NCI-H2196 (cell line): ENCODE results near the gene CCDC154.
"Not testable (repeated sequence)": the region's sequence is repeated elsewhere in the genome, so short reads cannot be mapped to it uniquely, and the experiment has no call there.

Experiments used
- DNase-seq: peaks from one replicate; lab custom pipeline; 2025; ENCODE audit not compliant: unreplicated experiment; lab: John Stamatoyannopoulos, UW

Gene CCDC154, protein sequence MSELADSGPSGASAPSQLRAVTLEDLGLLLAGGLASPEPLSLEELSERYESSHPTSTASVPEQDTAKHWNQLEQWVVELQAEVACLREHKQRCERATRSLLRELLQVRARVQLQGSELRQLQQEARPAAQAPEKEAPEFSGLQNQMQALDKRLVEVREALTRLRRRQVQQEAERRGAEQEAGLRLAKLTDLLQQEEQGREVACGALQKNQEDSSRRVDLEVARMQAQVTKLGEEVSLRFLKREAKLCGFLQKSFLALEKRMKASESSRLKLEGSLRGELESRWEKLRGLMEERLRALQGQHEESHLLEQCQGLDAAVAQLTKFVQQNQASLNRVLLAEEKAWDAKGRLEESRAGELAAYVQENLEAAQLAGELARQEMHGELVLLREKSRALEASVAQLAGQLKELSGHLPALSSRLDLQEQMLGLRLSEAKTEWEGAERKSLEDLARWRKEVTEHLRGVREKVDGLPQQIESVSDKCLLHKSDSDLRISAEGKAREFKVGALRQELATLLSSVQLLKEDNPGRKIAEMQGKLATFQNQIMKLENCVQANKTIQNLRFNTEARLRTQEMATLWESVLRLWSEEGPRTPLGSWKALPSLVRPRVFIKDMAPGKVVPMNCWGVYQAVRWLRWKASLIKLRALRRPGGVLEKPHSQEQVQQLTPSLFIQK

DNA sequence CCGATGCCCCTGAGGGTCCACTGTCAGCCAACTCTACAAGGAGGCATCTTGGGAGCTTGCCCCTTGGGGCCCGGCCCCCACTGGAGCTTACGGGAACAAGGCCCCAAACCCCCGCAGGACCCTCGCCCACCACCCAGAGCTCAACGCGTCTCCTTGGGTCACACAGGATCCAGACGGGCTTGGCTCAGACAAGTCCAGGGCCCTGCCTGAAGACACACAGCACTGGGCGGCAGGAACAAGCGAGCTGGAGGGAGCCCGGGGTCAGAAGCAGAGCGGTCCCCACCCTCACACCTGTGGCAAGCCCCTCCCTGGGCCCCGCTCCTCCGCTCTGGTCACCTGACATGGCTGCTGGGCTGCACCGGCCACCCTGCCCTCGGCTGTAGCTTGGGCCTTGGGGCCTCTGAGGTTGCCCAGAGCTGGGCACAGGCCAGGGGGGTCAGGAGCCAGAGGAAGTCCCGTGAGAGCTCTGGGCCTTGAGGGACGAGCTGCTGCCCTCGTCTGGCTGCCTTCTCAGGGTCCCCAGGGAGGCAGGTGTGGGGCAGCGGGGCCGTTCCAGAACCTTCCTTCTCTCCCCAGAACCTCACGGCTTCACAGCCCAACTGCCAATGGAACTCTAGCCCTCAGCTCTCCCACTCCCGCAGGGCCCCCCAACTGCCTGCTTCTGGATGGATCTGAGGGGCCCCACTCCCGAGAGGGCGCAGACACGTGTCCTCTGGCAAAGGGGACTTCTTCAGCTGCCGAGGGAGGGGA lies at the start of gene CCDC154:
TSS of gene CCDC154 (minus strand) at position 577 of the 750 bp plus-strand sequence. CDS start at position 343, 234 bp downstream.
- DNase-seq, result no peak

DNA sequence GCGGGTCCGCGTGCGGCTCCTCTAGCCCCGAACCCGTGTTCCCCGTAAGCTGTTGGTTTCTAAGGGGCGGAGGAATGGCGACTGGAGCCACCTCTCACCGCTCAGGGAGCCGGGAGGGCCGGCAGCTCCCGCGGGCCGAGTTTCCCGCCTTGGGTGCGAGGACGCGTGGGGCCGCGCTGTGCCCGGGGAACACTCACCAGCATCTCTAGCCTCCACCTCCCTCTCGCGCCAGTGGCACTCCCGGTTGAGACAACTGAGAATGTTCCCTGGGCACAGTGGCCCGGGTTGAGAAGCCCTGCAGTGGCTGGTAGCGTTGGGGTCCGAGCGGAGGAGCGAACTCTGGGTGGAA lies 49.4 kb upstream of the CCDC154 start:
- peak; percentile 50 for DNase-seq

DNA sequence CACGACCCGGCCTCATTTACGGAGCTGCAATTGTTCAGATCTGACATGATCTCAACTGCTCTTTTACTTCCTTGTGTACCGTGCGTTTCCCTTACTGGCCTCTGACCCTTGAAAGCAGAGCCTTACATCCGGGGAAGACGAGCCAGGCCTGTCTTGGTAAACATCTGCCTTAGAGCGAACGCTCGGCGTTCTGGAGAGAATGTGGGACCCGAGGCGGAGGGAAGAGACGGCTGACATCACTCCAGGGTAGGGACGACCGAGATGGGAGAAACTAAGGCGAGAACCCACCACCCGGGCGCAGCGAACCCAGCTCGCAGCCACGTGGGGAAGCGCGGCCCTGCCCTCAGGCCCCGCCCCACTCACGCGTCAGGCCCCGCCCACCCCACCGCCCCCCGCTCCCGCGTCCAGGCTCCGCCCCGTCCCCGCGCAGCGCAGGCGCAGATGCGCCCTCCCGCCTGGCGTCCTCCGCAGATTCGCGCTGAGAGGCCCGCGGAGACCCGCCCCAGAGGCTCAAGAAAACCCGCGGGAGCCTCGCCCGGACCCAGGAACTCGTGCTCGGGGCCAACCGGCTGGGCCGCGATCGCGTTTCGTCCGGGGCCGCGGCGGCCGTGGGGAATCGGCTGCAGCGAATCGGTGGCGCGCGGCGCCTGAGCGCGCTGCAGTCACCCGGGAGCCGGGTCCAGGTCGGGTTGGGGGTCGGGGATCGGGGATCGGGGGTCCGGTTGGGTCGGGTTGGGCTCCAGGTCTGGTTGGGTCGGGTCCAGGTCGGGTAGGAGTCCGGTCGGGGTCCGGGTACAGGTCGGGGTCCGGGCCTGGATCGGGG lies 48.8 kb upstream of the CCDC154 start, which contains the start of gene TELO2:
TSS of gene TELO2 (plus strand) at position 438 of the 823 bp plus-strand sequence. CDS start 922 bp downstream, outside the sequence.
- DNase-seq, result peak; percentile 92

DNA sequence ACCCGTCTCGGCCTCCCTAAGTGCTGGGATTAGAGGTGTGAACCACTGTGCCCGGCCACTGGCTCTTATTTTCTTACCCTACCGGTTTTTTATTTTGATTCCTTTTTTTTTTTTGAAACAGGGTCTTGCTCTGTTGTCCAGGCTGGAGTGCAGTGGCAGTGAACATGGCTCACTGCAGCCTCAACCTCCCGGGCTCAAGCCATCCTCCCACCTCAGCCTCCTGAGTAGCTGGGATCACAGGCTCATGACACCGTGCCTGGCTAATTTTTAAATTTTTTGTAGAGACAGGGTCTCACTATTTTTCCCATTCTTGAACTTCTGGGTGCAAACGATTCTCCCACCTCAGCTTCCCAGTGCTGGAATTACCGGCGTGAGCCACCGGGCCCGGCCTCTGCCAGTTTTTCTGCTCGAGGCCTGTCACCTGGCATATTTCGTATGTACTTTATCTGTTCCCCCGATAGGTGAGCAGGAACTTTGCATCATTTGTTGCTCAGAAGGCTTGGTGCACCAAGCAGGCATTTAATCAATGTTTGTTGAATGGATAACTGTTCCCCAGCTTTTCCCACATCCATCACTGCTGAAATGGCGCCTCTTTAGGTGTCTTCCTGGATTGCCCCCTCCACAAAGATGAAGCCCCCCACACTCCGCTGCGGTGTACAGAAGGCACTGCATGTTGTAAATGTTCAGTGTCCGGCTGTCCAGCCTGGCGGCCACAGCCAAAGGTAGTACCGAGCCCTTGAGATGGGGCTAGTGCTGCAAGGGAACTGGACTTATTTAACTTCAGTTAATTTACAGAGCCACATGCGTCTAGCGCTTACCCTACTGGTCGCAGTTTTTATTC lies 47.9 kb upstream of the CCDC154 start:
- peak; percentile 42 for DNase-seq

DNA sequence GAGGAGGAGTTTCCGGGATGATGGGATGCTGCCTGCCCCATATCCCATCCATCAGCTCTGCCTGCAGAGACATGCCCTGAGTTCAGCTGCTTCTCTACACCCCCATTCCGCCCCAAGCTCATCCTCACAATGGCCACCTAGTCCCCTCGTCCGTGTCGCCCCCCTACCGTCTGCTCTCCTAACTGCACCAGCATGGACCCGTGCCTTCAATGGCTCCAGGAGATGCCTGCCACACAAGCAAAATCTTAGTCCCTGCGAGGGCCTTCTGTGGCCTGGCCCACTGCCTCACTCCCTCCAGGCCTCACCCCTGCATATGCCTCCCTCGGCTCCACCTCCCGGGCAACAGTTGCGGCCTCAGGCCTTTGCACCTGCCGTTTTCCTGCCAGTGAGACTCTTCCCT lies 47.0 kb upstream of the CCDC154 start:
- DNase-seq, result peak; percentile 53

DNA sequence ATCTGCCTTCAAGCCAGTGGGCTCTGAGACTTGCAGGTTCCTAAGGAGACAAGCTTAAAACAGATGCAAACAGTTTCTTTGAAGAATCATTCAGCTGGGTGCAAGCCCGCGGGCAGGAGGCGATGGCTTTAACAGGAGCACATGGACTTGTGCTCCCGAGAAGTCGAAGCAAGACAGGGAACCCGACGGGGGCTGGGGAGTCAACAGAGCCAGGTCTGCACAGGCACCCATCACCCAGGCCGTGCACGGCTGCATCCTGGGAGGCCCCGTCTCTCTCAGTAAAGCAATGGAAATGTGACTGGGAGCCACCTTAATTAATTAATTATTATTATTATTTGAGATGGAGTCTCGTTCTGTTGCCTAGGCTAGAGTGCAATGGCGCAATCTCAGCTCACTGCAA lies 44.7 kb upstream of the CCDC154 start:
- no peak for DNase-seq

DNA sequence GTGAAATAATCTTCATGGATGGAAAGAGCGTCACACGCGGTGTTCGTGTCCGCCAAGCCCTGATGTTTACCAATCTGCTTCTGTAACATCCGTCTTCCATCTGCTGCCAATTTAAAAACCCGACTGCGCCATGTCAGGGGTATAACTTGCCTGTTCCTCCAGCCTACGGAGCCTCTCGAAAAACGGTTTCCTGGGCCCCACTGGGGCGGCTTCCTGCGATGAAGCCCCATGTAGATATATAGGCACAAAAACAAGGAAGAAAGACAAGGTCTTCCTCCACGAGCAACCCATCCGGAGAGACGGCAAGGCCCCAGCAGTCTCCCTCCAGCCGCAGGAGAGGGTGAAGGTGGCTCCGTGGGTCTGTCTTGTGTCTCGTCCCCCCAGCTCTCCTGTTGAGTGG lies 44.3 kb upstream of the CCDC154 start, which contains the start of gene PTX4:
TSS of gene PTX4 (minus strand) at position 326 of the 400 bp plus-strand sequence. CDS start at position 291, 35 bp downstream.
- DNase-seq, result no peak

DNA sequence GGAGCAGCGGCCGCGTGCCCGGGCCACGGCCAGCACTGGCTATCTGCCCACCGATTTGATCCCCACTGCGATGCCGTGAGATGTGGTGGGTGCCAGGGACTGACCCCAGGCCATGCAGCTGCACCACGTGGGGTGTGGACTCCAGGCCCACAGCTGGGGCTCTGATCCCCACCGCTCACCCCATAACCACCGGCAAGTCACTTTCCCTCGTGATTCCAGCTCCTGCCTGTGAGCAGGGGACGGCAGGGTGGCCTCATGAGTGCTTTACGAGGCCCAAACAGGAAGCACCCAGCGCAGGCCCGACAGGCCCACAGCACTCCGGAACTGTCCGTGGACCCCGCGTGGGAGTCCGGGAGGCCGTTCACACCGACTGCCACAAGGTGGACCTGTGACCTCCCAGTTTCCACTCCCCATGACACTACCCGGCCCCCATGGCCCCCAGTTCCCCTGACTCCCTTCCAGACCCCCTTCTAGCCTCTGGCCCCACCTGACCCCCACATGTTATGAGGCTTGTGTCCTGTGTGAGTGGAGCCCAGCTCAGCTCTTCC lies 43.8 kb upstream of the CCDC154 start:
- no peak for DNase-seq

DNA sequence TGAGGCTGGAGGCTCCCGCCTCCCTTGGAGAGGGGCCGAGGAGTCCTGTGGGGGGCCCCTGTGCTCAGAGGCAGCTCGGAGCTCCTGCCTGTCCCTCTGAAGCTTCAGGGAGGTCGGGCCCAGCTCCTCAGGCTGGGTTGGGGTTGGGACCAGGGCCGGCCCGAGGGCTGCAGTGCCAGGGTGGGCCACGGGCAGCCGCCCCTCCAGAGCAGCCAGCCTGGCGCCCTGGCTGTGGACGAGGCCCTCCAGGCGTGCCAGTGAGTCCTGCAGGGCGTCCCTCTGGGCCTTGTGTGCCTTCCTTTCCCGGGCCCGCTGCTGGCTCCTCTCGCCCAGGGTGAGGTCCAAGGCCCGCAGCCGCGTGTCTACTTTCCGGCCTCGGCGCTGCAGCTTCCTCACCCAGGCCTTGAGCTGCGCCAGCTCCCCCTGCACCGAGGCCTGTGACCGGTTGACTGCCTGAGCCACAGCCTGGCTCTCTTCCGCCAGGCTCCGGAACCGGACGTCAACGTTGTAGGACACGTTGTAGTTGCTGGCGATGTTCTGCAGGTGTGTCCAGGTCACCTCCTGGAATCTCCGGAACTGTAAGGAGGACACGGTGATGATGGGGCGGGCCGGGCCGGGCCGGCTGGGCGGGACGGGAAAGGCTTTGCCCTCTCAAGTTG lies 43.2 kb upstream of the CCDC154 start:
- no peak for DNase-seq

DNA sequence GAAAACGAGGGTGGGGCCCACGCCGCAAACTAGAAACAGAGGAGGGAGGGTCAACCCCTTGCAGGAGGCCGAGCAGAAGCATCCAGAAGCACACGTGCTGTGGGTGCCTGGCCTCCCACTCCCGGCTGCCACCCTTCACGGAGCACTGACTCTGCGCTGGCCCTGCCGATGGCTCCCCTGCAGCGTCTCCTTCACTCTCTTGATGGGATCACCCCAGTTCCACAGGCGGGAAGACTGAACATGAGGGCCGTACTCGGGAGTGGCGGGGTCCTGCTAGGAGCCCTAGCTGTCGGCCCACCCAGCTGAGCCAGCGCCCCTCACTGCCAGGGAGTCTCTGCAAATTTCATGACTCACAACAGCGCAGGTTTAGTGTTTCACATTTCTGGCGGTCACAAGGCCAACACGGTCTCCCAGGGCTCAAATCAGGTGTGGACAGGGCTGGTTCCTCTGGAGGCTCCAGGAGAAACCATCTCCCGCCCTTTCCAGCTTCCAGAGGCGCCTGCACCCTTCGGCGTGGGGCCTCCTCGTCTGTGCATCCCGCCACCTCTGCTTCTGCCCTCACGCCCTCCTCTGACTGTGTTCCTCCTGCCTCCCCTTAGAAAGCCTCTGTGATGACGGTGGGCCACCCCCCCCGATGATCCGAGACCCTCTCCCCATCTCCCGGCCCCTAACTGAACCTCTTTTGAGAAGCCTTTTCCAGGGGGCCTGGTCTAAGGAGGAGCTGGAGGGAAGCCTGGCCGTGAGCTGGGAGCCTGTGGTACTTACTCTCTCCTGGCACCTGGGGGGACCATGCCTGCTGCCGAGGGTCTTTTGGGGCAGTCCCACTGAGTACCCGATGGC lies 42.4 kb upstream of the CCDC154 start:
- DNase-seq, result no peak

DNA sequence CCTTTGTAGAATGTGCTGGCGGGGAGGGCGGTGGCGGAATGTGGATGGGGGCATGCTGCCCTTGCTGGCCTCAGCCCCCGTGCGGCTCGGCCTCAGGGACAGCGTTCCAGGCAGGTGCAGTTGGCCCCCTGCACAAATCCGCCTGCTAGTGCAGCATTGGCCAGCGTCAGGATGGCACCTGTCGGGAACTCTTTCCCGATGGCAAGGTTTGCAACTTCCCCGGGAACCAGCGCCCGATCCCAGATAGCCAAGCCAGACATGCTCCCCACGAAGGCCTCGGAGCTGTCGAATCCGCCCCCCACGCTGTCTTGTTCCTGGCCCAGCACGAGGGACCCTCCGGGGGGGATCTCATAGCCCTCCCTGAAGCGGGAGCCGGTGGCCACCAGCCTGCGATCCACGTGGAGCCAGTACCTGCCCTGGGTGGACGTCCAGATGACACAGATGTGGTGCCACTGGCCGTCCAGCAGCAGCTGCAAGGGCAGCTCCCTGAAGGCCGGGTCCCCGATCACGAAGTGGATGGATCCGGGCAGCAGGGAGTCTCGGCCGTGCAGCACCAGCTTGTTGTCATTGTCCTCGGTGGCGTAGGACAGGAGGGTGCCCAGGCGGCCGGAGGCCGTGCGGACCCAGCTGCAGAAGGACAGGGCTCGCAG lies 41.6 kb upstream of the CCDC154 start:
- DNase-seq, result no peak

DNA sequence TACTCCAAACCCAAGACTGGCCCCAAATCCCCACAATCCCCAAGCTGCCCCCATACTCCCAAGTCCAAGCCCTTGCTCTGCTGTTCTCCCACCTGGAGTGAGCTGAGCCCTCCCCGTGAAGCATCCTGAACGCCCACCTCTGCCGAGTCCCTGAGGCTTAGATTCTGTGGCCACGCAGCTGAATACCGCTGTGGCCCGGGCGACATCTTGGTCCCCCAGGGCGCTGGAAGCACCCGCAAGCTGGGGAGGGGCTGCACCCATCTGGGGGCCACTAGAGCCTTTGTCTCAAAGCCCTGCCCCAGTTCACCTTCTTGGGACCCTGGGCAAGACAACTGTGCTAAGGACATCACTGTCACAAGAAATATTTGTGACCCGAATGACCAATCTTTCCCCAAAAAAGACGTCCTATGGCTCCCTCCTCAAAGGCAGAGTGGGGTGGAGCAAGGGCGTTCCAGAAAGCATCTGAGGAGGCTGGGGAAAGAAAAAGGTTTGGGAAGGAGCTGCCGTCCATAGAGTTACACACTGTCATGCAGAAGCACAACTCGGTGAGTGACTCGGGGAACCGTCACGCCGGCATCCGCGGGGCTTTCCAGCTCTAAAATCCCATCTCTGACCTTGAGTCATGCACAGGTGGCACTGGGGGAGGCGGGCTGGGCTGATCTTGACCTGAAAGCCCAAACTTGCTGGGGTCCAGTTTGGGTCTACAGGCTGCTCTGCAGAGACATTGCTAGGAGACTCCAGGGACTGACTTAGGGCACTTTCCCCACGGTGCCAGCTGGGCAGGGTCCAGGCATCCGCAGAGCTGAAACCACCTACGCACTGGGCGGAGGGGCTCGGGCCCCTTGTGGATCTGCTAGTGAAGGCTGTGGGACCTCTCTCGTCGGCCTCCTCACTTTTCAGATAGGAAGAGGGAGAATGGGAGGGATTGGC lies 37.8 kb upstream of the CCDC154 start:
- DNase-seq, result no peak

DNA sequence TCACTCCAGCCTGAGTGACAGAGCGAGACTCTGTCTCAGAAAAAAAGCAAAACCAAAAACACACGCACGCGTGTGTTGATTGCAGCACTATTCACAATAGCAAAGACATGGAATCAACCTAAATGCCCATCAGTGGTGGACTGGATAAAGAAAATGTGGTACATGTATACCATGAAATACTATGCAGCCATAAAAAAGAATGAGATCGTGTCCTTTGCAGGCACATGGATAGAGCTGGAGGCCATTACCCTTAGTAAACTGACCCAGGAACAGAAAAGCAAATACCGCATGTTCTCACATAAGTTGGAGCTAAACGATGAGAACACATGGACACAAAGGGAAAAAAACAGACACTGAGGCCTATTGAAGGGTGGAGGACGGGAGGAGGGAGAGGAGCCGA lies 34.6 kb upstream of the CCDC154 start:
- not testable (repeated sequence) for DNase-seq

DNA sequence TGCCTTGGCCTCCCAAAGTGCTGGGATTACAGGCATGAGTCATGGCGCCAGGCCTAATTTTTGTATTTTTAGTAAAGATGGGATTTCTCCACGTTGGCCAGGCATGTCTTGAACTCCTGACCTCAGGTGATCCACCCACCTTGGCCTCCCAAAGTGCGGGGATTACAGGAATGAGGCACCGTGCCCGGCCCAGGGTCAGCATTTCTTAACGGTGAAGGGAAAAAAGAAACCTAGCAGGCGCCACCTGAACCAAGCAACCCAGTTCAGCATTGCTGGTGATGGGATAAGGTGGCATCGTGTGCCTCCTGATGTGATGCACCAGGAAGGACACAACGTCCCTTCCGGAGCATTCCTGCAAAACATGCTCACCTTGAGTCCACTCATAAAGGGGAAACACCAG lies 32.7 kb upstream of the CCDC154 start:
- DNase-seq, result no peak

DNA sequence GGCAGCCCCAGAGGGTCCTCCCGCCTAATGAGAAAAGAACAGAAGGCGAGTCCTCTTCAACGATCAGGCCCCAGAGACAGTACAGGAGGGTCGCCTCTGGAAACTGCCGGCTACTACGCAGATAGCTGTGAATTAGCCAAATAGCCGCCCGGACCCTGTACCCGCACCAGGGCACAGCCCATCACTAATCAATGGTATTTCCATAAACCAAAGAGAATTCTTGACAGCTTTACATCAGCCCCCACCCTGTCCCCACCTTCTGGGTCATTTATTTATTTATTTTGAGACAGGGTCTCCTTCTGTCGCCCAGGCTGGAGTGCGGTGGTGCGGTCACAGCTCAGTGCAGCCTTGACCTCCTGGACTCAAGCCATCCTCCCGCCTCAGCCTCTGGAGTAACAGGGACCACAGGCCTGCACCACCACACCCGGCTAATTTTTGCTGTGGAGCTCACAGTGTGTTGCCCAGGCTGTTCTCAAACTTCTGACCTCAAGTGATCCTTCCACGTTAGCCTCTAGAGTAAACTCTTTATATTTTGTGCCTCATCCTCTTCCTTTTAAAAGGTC lies 31.3 kb upstream of the CCDC154 start:
- no peak for DNase-seq
